GM12878 (cell line): ENCODE results near the gene RPL10A.

Source experiments
- CBX5 ChIP-seq: sonication (generic); IDR thresholded peaks from 2 replicates; pipeline ENCODE4 v1.6.1; 2016; ENCODE audit warnings: low read depth, moderate library complexity, mild to moderate bottlenecking, inconsistent platforms
- CTCF ChIP-seq, 3 experiments: IDR thresholded peaks in 2 of 3; conservative IDR thresholded peaks in 1 of 3; 2 replicates each; pipeline ENCODE4 v1.5.1; 2011; ENCODE audit warnings: low read depth in 3 of 3, low read length in 3 of 3, mild to moderate bottlenecking in 3 of 3, control low read depth in 2 of 3, moderate library complexity in 2 of 3, inconsistent platforms in 1 of 3, mixed read lengths in 1 of 3; ENCODE audit not compliant: control insufficient read depth in 2 of 3, insufficient read depth in 1 of 3; ENCODE audit errors: extremely low read depth in 1 of 3
- ESRRA ChIP-seq: IDR thresholded peaks from 2 replicates; pipeline ENCODE4 v1.6.1; 2012; ENCODE audit warnings: mild to moderate bottlenecking, low read length, improper control_type of control experiment
- FOXM1 ChIP-seq: IDR thresholded peaks from 2 replicates; pipeline ENCODE4 v1.6.1; 2012; ENCODE audit warnings: low read depth, mild to moderate bottlenecking, inconsistent platforms, low read length, moderate library complexity
- LARP7 ChIP-seq: fragments of 450-650 bp; IDR thresholded peaks from 2 replicates; pipeline ENCODE4 v1.6.1; 2017; ENCODE audit warnings: mild to moderate bottlenecking
- POLR2AphosphoS5 ChIP-seq: IDR thresholded peaks from 2 replicates; pipeline ENCODE4 v1.6.1; 2011; ENCODE audit warnings: mild to moderate bottlenecking, low read length, inconsistent platforms
- RAD21 ChIP-seq: IDR thresholded peaks from 2 replicates; pipeline ENCODE4 v1.6.1; 2011; ENCODE audit warnings: mild to moderate bottlenecking, low read depth, low read length, moderate library complexity; ENCODE audit not compliant: insufficient read depth
- SMC3 ChIP-seq: IDR thresholded peaks from 2 replicates; pipeline ENCODE4 v1.6.1; 2011; ENCODE audit warnings: low read length, improper control_type of control experiment, borderline replicate concordance
- SPI1 ChIP-seq: IDR thresholded peaks from 2 replicates; pipeline ENCODE4 v1.6.1; 2011; ENCODE audit warnings: low read depth, mild to moderate bottlenecking, low read length, moderate library complexity, borderline replicate concordance; ENCODE audit not compliant: insufficient read depth
- ZNF24 ChIP-seq: fragments of 450-650 bp; IDR thresholded peaks from 2 replicates; pipeline ENCODE4 v1.6.1; 2017; ENCODE audit warnings: antibody characterized with exemption, mild to moderate bottlenecking
- TF ChIP-seq, protein P1 (sequence below): IDR thresholded peaks from 2 replicates; pipeline ENCODE4 v1.6.1; 2011; ENCODE audit warnings: low read depth, low read length, improper control_type of control experiment, borderline replicate concordance

- no peak for TF ChIP-seq CTCF (IDR thresholded peaks at IDR 0.05 in 2 of 3, conservative IDR thresholded peaks at IDR 0.05 in 1 of 3; ENCODE audit: control insufficient read depth in 2 of 3, extremely low read depth in 1 of 3, insufficient read depth in 1 of 3, low read depth in 3 of 3, low read length in 3 of 3)
- TF ChIP-seq CBX5 = no peak
- no peak for TF ChIP-seq FOXM1
- TF ChIP-seq SPI1 = no peak
- TF ChIP-seq LARP7 = no peak
- TF ChIP-seq ESRRA = no peak
- TF ChIP-seq SMC3 = no peak
- no peak for TF ChIP-seq POLR2AphosphoS5
- TF ChIP-seq, protein P1, sequence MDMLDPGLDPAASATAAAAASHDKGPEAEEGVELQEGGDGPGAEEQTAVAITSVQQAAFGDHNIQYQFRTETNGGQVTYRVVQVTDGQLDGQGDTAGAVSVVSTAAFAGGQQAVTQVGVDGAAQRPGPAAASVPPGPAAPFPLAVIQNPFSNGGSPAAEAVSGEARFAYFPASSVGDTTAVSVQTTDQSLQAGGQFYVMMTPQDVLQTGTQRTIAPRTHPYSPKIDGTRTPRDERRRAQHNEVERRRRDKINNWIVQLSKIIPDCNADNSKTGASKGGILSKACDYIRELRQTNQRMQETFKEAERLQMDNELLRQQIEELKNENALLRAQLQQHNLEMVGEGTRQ = no peak
- no peak for TF ChIP-seq RAD21
- TF ChIP-seq ZNF24 = no peak
These were observed 48.5 kb downstream of the RPL10A start for GRCh38 chr6:35516712-35517111.
